Kidney epithelial cell (primary cell): Measurements from ENCODE around the gene PLA2G10. TPM values are rescaled to one million over a fixed set of nuclear protein-coding genes. Genes with fewer than 3 reads are reported as not detected.

ENCODE experiments used
- DNase-seq: peaks from one replicate; pipeline ENCODE4 v3.0.0-alpha.2; 2010; ENCODE audit warnings: low read depth
- H3K27me3 ChIP-seq: 2 replicates; pipeline ENCODE4 v1.6.0; 2011; ENCODE audit warnings: low read length; ENCODE audit not compliant: control insufficient read depth, insufficient read depth
- H3K36me3 ChIP-seq: 2 replicates; pipeline ENCODE4 v1.5.1; 2011; ENCODE audit warnings: low read length; ENCODE audit not compliant: control insufficient read depth, insufficient read depth
- H3K4me3 ChIP-seq: 2 replicates; pipeline ENCODE4 v1.5.1; 2011; ENCODE audit warnings: low read depth, mild to moderate bottlenecking, control low read depth, low read length
- total RNA-seq: library from RNA; depleted of rRNA; stranded (reverse); fragments of >200 nt; gene quantifications from 2 replicates; pipeline ENCODE4 v1.2.3, GENCODE V29; 2015
- TF ChIP-seq, protein P1 (sequence below): IDR thresholded peaks from 2 replicates; pipeline ENCODE4 v1.5.1; 2011; ENCODE audit warnings: mild to moderate bottlenecking, moderate library complexity, low read length, control low read depth, inconsistent platforms; ENCODE audit not compliant: insufficient read depth, poor library complexity, severe bottlenecking

The PLA2G10 gene
- total RNA-seq, 1 donor from 2014 or later = not detected

DNA sequence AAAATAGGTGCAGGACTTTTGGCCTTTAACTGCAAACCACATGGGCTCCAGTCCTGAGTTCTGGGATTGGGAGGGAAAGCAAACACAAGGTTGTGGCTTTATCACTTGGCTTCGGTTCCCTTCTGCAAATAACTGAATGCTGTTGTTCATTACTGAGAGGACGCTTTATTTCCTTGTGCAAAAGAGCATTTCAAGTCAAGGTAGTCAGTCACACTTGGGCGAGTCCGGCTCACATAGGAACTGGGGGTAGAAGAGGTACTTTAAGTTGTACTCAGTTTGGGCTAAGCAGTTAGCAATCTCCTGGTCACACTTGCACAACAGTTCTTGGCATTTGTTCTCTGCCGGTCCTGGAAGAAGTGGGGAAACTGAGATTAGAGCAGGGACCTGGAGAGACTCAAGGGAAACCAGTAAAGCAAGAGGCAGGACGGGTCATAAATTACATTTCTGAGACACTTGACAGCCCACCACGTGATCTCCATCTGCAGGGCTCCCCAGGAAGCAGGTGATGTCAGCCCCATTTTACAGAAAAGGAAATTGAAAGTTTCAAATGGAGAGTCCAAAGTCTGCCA lies 21.6 kb downstream of the PLA2G10 start:
- no peak overlapping the region for H3K4me3 ChIP-seq
- no peaks in the 10 kb centered on the region for H3K27me3 ChIP-seq
- DNase-seq = peak; percentile 2
- TF ChIP-seq, protein P1, sequence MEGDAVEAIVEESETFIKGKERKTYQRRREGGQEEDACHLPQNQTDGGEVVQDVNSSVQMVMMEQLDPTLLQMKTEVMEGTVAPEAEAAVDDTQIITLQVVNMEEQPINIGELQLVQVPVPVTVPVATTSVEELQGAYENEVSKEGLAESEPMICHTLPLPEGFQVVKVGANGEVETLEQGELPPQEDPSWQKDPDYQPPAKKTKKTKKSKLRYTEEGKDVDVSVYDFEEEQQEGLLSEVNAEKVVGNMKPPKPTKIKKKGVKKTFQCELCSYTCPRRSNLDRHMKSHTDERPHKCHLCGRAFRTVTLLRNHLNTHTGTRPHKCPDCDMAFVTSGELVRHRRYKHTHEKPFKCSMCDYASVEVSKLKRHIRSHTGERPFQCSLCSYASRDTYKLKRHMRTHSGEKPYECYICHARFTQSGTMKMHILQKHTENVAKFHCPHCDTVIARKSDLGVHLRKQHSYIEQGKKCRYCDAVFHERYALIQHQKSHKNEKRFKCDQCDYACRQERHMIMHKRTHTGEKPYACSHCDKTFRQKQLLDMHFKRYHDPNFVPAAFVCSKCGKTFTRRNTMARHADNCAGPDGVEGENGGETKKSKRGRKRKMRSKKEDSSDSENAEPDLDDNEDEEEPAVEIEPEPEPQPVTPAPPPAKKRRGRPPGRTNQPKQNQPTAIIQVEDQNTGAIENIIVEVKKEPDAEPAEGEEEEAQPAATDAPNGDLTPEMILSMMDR = no peak
- H3K36me3 ChIP-seq = no peaks in the 10 kb centered on the region

DNA sequence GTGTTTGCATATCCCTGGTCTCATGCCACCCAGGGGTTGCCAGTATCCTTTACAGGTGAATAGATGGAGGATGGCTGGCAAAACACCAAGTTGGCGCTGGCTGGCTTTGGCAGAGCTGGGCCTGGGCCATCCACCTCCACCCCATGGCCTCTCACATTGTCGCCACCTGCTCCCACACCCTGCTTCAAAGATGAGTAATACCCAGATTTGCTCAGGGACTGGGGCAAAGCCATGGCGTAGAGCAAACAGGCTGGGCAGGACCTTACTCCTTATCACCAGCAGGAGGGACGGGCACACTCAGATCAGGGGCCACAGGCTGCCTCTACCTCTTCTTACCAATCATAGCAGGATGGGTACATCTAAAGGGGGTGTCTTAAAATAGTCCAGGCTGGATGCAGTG lies 24.3 kb downstream of the PLA2G10 start:
- peaks cover 1% of the 10 kb centered on the region for H3K36me3 ChIP-seq

DNA sequence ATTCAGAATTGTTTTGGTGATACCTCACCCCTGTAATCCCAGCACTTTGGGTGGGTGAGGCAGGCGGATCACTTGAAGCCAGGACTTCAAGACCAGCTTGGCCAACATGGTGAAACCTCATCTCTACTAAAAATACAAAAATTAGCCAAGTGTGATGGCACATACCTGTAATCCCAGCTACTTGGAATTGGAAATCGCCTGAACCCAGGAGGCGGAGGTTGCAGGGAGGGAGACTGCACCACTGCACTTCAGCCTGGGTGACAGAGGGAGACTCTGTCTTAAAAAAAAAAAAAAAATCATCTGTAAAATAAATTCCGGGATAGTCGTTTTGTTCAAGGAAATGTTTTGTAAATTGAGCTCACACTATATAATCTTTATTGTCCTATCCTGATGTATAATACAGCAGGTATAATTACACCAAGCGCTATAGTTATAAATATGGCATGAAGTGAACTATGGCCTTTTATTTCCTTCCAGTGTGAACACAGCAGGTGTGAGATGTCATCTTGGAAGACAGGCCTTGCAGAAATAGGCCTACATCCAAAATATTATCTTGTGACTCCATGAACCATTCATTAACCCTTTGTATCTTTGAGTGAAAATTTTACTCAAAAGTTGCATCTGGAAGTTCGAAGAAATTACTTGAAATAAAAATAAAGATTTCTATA lies 25.4 kb downstream of the PLA2G10 start:
- H3K36me3 ChIP-seq = peaks cover 1% of the 10 kb centered on the region

More for the DNA sequence above, 24.3 kb downstream of the PLA2G10 start:
- no peak for DNase-seq
- TF ChIP-seq, protein P1 = no peak
- Histone ChIP-seq H3K4me3 (no peak overlapping the region), H3K27me3 (no peaks in the 10 kb centered on the region)

DNA sequence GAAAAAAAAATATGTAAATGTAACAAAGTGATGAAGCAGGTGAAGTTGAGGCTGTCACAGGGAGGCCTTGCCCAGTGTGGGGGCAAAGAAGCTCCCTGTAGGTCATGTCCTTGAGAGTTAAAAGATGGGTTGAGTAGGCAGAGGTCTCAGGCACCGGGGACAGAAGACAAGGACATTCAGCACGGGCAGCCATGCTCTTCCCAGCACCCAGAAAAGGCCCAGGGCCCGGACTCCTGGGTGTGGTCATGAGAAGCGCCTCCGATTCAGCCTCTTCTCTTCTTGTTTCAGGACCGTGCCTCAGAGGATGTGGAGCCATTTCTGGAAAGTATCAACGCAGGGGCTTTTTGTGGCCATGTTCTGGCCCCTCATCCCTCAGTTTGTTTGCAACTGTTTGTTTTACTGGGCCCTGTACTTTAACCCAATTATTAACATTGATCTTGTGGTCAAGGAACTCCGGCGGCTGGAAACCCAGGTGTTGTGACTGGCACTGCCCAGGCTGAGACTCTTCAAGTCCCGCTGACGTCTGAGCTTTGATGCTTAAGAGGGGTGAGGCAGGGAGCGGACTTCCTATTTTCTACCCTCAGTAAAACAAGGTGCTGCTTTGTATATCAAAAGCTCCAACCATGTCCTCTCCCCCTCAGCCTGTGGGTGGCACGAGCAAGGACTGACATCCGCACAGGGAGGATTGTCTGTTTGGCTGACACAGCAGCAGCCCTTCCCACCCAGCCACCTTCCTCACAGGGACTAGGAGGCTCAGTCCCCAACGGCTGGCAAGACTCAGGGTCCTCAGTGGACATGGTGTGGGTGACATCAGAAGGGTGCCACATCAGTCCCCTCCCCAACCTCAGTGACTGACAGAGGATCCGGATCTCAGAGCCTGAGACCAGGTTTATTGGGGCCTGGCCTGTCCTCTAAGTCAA lies 26.5 kb downstream of the PLA2G10 start:
- DNase-seq = no peak
- no peak overlapping the region for H3K4me3 ChIP-seq
- no peaks in the 10 kb centered on the region for H3K27me3 ChIP-seq
- H3K36me3 ChIP-seq = peaks cover 1% of the 10 kb centered on the region
- TF ChIP-seq, protein P1 = no peak

More for the DNA sequence above, 25.4 kb downstream of the PLA2G10 start:
- Histone ChIP-seq H3K27me3 (no peaks in the 10 kb centered on the region), H3K4me3 (no peak overlapping the region)
- no peak for DNase-seq
- TF ChIP-seq, protein P1 = no peak

DNA sequence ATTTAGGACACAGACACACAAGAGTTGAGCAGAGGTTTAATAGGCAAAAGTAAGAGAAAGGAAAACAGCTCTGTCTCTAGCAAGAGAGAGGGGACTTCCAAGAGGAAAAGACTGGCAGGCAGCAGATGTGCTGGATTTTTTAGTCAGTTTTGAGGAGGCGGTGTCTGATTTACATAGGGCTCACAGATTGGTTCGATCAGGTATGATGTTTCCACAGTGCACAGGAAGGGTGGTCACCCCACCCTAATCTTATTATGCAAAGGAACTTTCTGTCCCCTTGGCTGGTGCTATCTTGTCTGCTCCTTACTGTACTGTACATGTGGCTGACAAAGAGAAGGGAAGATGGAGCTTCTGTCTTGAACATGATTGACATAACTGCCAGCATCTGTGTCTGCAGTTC lies 36.0 kb downstream of the PLA2G10 start:
- Histone ChIP-seq H3K27me3 (no peaks in the 10 kb centered on the region), H3K36me3 (peaks cover 3% of the 10 kb centered on the region), H3K4me3 (no peak overlapping the region)
- TF ChIP-seq, protein P1 = no peak
- DNase-seq = no peak
